A549 (cell line): ENCODE results near the gene FAM193A.

Source experiments
- CTCF ChIP-seq: fragments of >200 bp; sonication (Bioruptor Twin); formaldehyde crosslinking; IDR thresholded peaks from 3 replicates; pipeline ENCODE4 v1.5.1; 2016
- HMGXB4 ChIP-seq: fragments of 250-450 bp; sonication (Bioruptor Pico); IDR thresholded peaks from 2 replicates; pipeline ENCODE4 v1.5.0; 2021; ENCODE audit warnings: mild to moderate bottlenecking, moderate library complexity, borderline replicate concordance
- MAX ChIP-seq: IDR thresholded peaks from 2 replicates; pipeline ENCODE4 v1.6.1; 2012
- PHF8 ChIP-seq: fragments of 200-600 bp; sonication (generic); IDR thresholded peaks from 2 replicates; pipeline ENCODE4 v1.6.1; 2016; ENCODE audit warnings: low read depth, mild to moderate bottlenecking, antibody characterized with exemption, moderate library complexity, borderline replicate concordance
- POLR2A ChIP-seq: IDR thresholded peaks from 2 replicates; pipeline ENCODE4 v1.6.1; 2012; ENCODE audit warnings: mild to moderate bottlenecking, low read length
- RNF2 ChIP-seq: fragments of 200-600 bp; sonication (generic); IDR thresholded peaks from 2 replicates; pipeline ENCODE4 v1.6.1; 2016; ENCODE audit warnings: low read depth, mild to moderate bottlenecking, antibody characterized with exemption, moderate library complexity, borderline replicate concordance
- SREBF2 ChIP-seq: fragments of 450-650 bp; IDR thresholded peaks from 2 replicates; pipeline ENCODE4 v1.6.1; 2014; ENCODE audit warnings: mild to moderate bottlenecking, moderate library complexity

- no peak for TF ChIP-seq HMGXB4 (CRISPR knock-in tag)
- TF ChIP-seq POLR2A = no peak
- TF ChIP-seq CTCF = no peak
- TF ChIP-seq PHF8 = no peak
- TF ChIP-seq RNF2 = no peak
- no peak for TF ChIP-seq SREBF2
- no peak for TF ChIP-seq MAX
Observed at GRCh38 chr4:2649604-2650114, 113.2 kb downstream of the FAM193A start.
